Mucosa of descending colon (tissue), 3 donors: Measurements from ENCODE around the gene APBA2. TPM values are rescaled to one million over a fixed set of nuclear protein-coding genes. Genes with fewer than 3 reads are reported as not detected.
A peak's percentile ranks its signal among the peaks of the same experiment; 100 is the strongest.

ENCODE experiments used
- ATAC-seq: fragments of 200-7000 bp; cut with Tn5 transposase; one replicate; pipeline ENCODE4 v1.9.1; 2020; ENCODE audit warnings: mild to moderate bottlenecking, moderate library complexity
- DNase-seq, 3 donors: peaks; one replicate each; pipeline ENCODE4 v3.0.0-alpha.2; 2020
- H3K36me3 ChIP-seq: fragments of 200-600 bp; one replicate; pipeline ENCODE4 v1.8.0; 2021; ENCODE audit warnings: low read depth, mild to moderate bottlenecking
- H3K4me1 ChIP-seq: fragments of 200-600 bp; one replicate; pipeline ENCODE4 v1.8.0; 2021; ENCODE audit warnings: low read depth, mild to moderate bottlenecking
- H3K4me3 ChIP-seq: fragments of 200-600 bp; one replicate; pipeline ENCODE4 v1.8.0; 2021; ENCODE audit warnings: mild to moderate bottlenecking
- H3K9me3 ChIP-seq: fragments of 200-600 bp; one replicate; pipeline ENCODE4 v1.8.0; 2021; ENCODE audit warnings: mild to moderate bottlenecking
- intact Hi-C, 2 donors: fragments of 100-400 bp; cut with DNase I in 1 of 2; cut with micrococcal nuclease in 1 of 2; formaldehyde crosslinking; loops; one replicate each; pipeline versions ENCODE4 v1.11.0 to v1.11.1; 2022; cut with DNase I, micrococcal nuclease
- total RNA-seq, 3 donors: library from RNA; stranded (reverse); fragmentation: NEBNext Ultra II Directional in 2 of 3; extraction: Animal tissue kit (Norgen Biotek cat#: 25700) in 2 of 3; gene quantifications; one replicate each; pipeline versions ENCODE4 v1.2.1 to v1.2.4, GENCODE V29; 2021 to 2023
- TF ChIP-seq, protein P1 (sequence below): fragments of 200-600 bp; IDR thresholded peaks from one replicate; pipeline ENCODE4 v1.8.0; 2022; ENCODE audit warnings: antibody characterized with exemption, mild to moderate bottlenecking
- donor health status: DM: no; HTN: no; CAD: no; lungs with moderate emphysema.
- donor health status: DM: no; HTN: no; CAD: no.
- donor health status: DM: no; HTN: yes; CAD: no.

APBA2 gene
- total RNA-seq, 3 donors from 2014 or later, result 0.69 to 2.0 (median 1.2) TPM

DNA sequence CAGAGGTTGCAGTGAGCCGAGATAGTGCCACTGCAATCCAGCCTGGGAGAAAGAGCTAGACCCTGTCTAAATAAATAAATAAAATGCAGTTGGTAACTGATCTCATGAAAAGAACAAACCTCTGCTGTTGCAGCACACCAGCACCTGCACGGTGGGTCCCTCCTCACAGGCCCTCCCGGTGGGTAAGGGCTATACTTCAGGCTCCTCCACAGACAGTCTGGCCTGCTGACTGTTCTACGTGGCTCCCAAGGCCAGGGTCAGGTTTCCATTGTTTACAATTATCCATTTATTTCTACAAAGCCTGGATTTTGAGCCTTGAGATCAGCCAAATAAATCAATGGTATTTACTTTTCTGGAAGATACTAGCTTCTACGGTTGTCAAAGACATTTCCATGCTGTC lies 5.1 kb upstream of the APBA2 start:
- no peaks in the 10 kb centered on the region for H3K36me3 ChIP-seq
- TF ChIP-seq, protein P1, sequence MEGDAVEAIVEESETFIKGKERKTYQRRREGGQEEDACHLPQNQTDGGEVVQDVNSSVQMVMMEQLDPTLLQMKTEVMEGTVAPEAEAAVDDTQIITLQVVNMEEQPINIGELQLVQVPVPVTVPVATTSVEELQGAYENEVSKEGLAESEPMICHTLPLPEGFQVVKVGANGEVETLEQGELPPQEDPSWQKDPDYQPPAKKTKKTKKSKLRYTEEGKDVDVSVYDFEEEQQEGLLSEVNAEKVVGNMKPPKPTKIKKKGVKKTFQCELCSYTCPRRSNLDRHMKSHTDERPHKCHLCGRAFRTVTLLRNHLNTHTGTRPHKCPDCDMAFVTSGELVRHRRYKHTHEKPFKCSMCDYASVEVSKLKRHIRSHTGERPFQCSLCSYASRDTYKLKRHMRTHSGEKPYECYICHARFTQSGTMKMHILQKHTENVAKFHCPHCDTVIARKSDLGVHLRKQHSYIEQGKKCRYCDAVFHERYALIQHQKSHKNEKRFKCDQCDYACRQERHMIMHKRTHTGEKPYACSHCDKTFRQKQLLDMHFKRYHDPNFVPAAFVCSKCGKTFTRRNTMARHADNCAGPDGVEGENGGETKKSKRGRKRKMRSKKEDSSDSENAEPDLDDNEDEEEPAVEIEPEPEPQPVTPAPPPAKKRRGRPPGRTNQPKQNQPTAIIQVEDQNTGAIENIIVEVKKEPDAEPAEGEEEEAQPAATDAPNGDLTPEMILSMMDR, result no peak
- no peaks in the 10 kb centered on the region for H3K9me3 ChIP-seq
- no peak for ATAC-seq
- H3K4me3 ChIP-seq, result no peak overlapping the region
- DNase-seq, result peak in 1 of 3 donors; percentile 3
- H3K4me1 ChIP-seq, result no peaks in the 10 kb centered on the region
- intact Hi-C loops, result no loop called here

DNA sequence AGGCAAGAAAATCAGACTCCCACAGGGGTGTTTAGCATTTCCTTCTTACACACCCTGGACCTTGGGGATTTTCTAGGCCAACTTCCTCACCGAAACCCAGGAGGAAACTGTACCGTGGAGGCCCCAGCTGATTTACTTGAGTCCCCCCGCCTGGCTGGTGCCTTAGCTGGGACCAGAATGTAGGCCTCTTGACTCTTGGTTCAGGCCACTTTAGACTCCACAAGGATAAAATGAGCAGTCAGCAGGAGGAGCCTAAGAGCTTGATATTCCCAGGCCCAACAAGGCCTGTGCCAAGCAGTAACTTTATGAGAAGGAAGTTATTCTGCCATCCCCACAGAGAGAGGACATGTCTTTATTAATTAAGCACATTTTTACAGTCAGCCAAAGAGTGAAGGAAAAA lies 4.6 kb upstream of the APBA2 start:
- H3K36me3 ChIP-seq, result no peaks in the 10 kb centered on the region
- no peak overlapping the region for H3K4me3 ChIP-seq
- DNase-seq (peak in 1 of 3 donors; percentile 12), ATAC-seq (no peak)
- no peaks in the 10 kb centered on the region for H3K4me1 ChIP-seq
- TF ChIP-seq, protein P1, result no peak
- intact Hi-C loops, result no loop called here
- no peaks in the 10 kb centered on the region for H3K9me3 ChIP-seq

DNA sequence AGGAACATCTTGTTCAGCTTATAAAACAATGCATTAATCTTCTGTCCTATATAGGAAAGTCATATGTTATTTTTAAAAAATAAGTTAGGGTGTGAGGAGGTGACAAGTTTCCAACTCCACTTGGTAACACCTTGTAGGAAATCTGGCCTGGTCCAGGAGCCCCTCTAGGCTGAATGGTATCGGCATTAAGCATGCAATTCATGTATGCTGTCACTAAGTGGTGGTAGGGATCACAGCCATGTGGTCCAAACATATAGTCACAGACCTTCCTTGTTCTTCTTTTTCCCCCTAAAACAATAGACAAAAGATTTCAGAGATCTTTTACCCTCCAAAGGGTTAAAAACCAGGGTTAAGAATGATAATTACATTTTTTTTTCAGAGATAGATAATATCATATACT lies 4.2 kb upstream of the APBA2 start:
- H3K36me3 ChIP-seq, result no peaks in the 10 kb centered on the region
- TF ChIP-seq, protein P1, result no peak
- DNase-seq (no peak), ATAC-seq (no peak)
- H3K4me1 ChIP-seq, result peaks cover 1% of the 10 kb centered on the region
- no peak overlapping the region for H3K4me3 ChIP-seq
- H3K9me3 ChIP-seq, result no peaks in the 10 kb centered on the region
- intact Hi-C loops, result no loop called here

DNA sequence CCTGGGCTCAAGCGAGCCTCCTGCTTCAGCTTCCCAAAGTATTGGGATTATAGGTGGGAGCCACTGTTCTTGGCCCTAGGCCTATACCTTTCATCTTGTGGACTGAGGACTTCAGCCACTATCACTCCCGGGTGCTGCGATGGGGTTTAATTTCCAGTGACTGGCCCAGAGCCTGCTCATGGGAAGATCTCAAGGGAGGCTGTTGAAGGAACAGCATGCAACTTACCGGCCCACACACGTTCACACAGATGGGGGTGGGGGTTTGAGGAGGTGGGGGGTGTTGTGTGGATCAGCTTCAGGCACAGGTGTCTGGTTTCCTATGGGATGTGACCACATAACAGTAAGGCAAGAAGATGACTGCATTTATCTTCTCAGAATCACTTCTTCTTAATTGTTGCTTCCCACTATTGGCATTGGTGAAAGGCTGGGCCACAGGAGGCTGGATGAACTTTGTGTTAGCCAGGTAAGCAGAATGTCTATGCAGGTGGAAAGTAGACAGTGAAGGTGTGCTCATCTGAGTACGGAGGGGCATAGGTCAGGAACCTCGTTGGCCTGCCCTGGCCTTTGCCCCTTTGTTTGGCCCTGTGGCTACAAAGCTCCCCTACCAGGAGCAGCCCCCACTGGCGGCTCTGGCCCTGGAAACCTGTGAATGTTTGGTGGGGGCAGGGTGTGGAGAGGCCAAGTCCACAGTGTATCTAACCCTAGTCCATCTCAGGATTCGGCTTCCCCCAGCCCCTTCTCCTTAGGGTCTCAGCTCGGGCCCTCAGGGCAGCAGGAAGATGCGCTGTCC lies 1.4 kb upstream of the APBA2 start:
- Histone ChIP-seq H3K36me3 (no peaks in the 10 kb centered on the region), H3K4me3 (no peak overlapping the region), H3K4me1 (peaks cover 3% of the 10 kb centered on the region), H3K9me3 (no peaks in the 10 kb centered on the region)
- DNase-seq (no peak), ATAC-seq (no peak)
- intact Hi-C loops, result no loop called here
- TF ChIP-seq, protein P1, result no peak

DNA sequence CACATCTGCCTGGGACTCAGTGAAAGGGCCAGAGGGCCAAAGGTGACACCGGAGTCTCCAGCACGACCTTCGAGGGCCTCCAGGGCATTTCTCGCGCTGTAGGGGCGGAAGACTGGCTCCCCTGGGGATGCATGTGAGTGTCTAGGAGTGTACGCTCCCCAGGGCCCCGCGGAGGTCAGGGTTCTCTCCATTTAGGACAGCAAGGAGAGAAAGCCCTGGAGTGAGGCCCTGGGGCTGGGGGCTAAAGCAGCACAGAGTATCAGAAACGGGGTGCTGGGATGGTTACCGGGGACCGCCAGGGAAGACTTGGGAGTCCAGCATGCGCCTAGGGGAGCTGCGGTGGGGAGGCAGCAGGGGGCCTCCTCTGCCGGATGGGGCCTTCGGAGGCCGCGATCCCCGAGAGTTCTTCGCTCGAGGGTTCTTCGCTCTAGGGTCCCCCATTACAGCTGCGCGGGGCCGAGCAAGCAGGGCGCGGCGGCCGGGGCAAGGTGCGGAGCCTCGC lies 595 bp upstream of the APBA2 start:
- TF ChIP-seq, protein P1, result no peak
- no peak for ATAC-seq
- Histone ChIP-seq H3K4me1 (peaks cover 3% of the 10 kb centered on the region), H3K9me3 (no peaks in the 10 kb centered on the region), H3K4me3 (no peak overlapping the region), H3K36me3 (no peaks in the 10 kb centered on the region)
- no peak for DNase-seq
- intact Hi-C loops, result no loop called here
